GM23338 (cell line): ENCODE data around the gene SLC7A6. TPM values are rescaled to one million over a fixed set of nuclear protein-coding genes. Genes with fewer than 3 reads are reported as not detected.

Experiments
- ATAC-seq: fragments of 200-7000 bp; cut with Tn5 transposase; 3 replicates; pipeline ENCODE4 v1.9.1; 2020
- DNase-seq: peaks from one replicate; pipeline ENCODE4 v3.0.0-alpha.2; 2015; ENCODE audit warnings: low spot score
- H2AFZ ChIP-seq: fragments of 200-600 bp; sonication (generic); 2 replicates; pipeline ENCODE4 v1.8.0; 2016; ENCODE audit warnings: antibody characterized with exemption, mild to moderate bottlenecking, moderate library complexity
- H3F3A ChIP-seq: fragments of 200-600 bp; sonication (generic); replicated peaks from 2 replicates; pipeline ENCODE4 v1.8.0; 2017; ENCODE audit warnings: antibody characterized with exemption, mixed run types, low read depth
- H3K27ac ChIP-seq: fragments of 200-600 bp; sonication (generic); 2 replicates; pipeline ENCODE4 v1.6.1; 2016; ENCODE audit warnings: low read depth
- H3K27me3 ChIP-seq: fragments of 200-600 bp; sonication (generic); 2 replicates; pipeline ENCODE4 v1.8.0; 2016; ENCODE audit warnings: mild to moderate bottlenecking, mixed run types, moderate library complexity; ENCODE audit not compliant: insufficient read depth
- H3K36me3 ChIP-seq: fragments of 200-600 bp; sonication (generic); 2 replicates; pipeline ENCODE4 v1.8.0; 2016; ENCODE audit warnings: mild to moderate bottlenecking; ENCODE audit not compliant: insufficient read depth
- H3K4me1 ChIP-seq: fragments of 200-600 bp; sonication (generic); 2 replicates; pipeline ENCODE4 v1.8.0; 2016; ENCODE audit warnings: mild to moderate bottlenecking, moderate library complexity; ENCODE audit not compliant: insufficient read depth
- H3K4me2 ChIP-seq: fragments of 200-600 bp; sonication (generic); 2 replicates; pipeline ENCODE4 v1.7.1; 2017; ENCODE audit warnings: mixed run types
- H3K4me3 ChIP-seq: fragments of 200-600 bp; sonication (generic); 2 replicates; pipeline ENCODE4 v1.6.1; 2016; ENCODE audit warnings: mixed run types
- H3K79me2 ChIP-seq: fragments of 200-600 bp; sonication (generic); replicated peaks from 2 replicates; pipeline ENCODE4 v1.8.0; 2017; ENCODE audit warnings: mild to moderate bottlenecking; ENCODE audit not compliant: insufficient read depth
- H3K9me2 ChIP-seq: fragments of 200-600 bp; sonication (generic); 2 replicates; pipeline ENCODE4 v1.8.0; 2017; ENCODE audit not compliant: insufficient read depth
- H4K20me1 ChIP-seq: fragments of 200-600 bp; sonication (generic); replicated peaks from 2 replicates; pipeline ENCODE4 v1.8.0; 2017; ENCODE audit warnings: mild to moderate bottlenecking; ENCODE audit not compliant: insufficient read depth
- H3K27ac Mint-ChIP-seq: 2 replicates; pipeline ENCODE4 v1.8.0; 2020; ENCODE audit warnings: inconsistent platforms, mild to moderate bottlenecking, moderate library complexity, mixed read lengths
- H3K27me3 Mint-ChIP-seq: 3 replicates; pipeline ENCODE4 v1.8.0; 2022; ENCODE audit warnings: low read depth, mild to moderate bottlenecking, moderate library complexity, mixed read lengths, inconsistent platforms; ENCODE audit not compliant: insufficient read depth, poor library complexity
- H3K36me3 Mint-ChIP-seq: 3 replicates; pipeline ENCODE4 v1.8.0; 2021; ENCODE audit warnings: low read depth, mild to moderate bottlenecking, inconsistent platforms, moderate library complexity, mixed read lengths
- H3K4me1 Mint-ChIP-seq: 3 replicates; pipeline ENCODE4 v1.8.0; 2020; ENCODE audit warnings: mild to moderate bottlenecking, inconsistent platforms, mixed read lengths
- H3K4me3 Mint-ChIP-seq: 3 replicates; pipeline ENCODE4 v1.8.0; 2021; ENCODE audit warnings: moderate library complexity, mild to moderate bottlenecking, inconsistent platforms, mixed read lengths
- H3K9me3 Mint-ChIP-seq: 3 replicates; pipeline ENCODE4 v1.8.0; 2020; ENCODE audit warnings: moderate library complexity, mild to moderate bottlenecking, inconsistent platforms, mixed read lengths
- CREB1 ChIP-seq: fragments of 250-450 bp; sonication (Bioruptor Pico); IDR thresholded peaks from 2 replicates; pipeline ENCODE4 v1.5.0; 2020; ENCODE audit warnings: low read depth, mild to moderate bottlenecking, moderate library complexity
- CTCF ChIP-seq, 2 experiments: fragments of 200-600 bp in 1 of 2; sonication (generic) in 1 of 2; conservative IDR thresholded peaks; 2 replicates each; pipeline versions ENCODE4 v1.5.1 to v1.6.1; 2016 to 2017; ENCODE audit warnings: antibody characterized with exemption in 2 of 2, low read depth in 2 of 2, mild to moderate bottlenecking in 2 of 2, moderate library complexity in 1 of 2
- ETS1 ChIP-seq: IDR thresholded peaks from 2 replicates; pipeline ENCODE4 v1.6.1; 2016; ENCODE audit warnings: antibody characterized with exemption
- EZH2 ChIP-seq: fragments of 200-600 bp; sonication (generic); IDR thresholded peaks from one replicate; pipeline ENCODE4 v1.8.0; 2017; ENCODE audit warnings: antibody characterized with exemption, mild to moderate bottlenecking, low read depth; ENCODE audit not compliant: unreplicated experiment
- EZH2phosphoT487 ChIP-seq: fragments of 200-600 bp; sonication (generic); IDR thresholded peaks from one replicate; pipeline ENCODE4 v1.8.1; 2018; ENCODE audit warnings: antibody characterized with exemption; ENCODE audit not compliant: unreplicated experiment
- JUNB ChIP-seq: IDR thresholded peaks from one replicate; pipeline ENCODE4 v1.6.1; 2016; ENCODE audit warnings: antibody characterized with exemption; ENCODE audit not compliant: unreplicated experiment
- NANOG ChIP-seq: IDR thresholded peaks from 2 replicates; pipeline ENCODE4 v1.6.1; 2016; ENCODE audit warnings: antibody characterized with exemption, borderline replicate concordance
- POLR2AphosphoS5 ChIP-seq: IDR thresholded peaks from 2 replicates; pipeline ENCODE4 v1.6.1; 2016; ENCODE audit warnings: antibody characterized with exemption, low read depth
- REST ChIP-seq: IDR thresholded peaks from one replicate; pipeline ENCODE4 v1.6.1; 2018; ENCODE audit warnings: antibody characterized with exemption; ENCODE audit not compliant: unreplicated experiment
- STAT1 ChIP-seq: IDR thresholded peaks from one replicate; pipeline ENCODE4 v1.6.1; 2016; ENCODE audit warnings: antibody characterized with exemption; ENCODE audit not compliant: unreplicated experiment
- ZNF114 ChIP-seq: fragments of 250-450 bp; sonication (Bioruptor Pico); IDR thresholded peaks from 2 replicates; pipeline ENCODE4 v1.5.0; 2020; ENCODE audit warnings: mild to moderate bottlenecking, moderate library complexity
- ZNF331 ChIP-seq: fragments of 250-450 bp; sonication (Bioruptor Pico); IDR thresholded peaks from 2 replicates; pipeline ENCODE4 v1.5.0; 2020; ENCODE audit warnings: low read depth, mild to moderate bottlenecking, moderate library complexity
- ZNF462 ChIP-seq: fragments of 250-450 bp; sonication (Bioruptor Pico); IDR thresholded peaks from 2 replicates; pipeline ENCODE4 v1.5.0; 2020; ENCODE audit warnings: mild to moderate bottlenecking, moderate library complexity
- polyA plus RNA-seq: library from polyadenylated mRNA; unstranded; fragments of >200 nt; fragmentation: Nextera tagmentation; extraction: Ambion mirVana; gene quantifications from 2 replicates; pipeline ENCODE4 v1.2.1, GENCODE V29; 2016
- total RNA-seq: library from RNA; depleted of rRNA; stranded (reverse); fragments of >200 nt; shearing (Covaris generic); gene quantifications from 2 replicates; pipeline ENCODE4 v1.2.3, GENCODE V29; 2014

SLC7A6 gene
- total and polyA plus RNA-seq, 2 experiments from 2014 or later = 16.6 to 30.9 TPM

GRCh38 chr16:68215302-68215701 lies 49.0 kb upstream of the SLC7A6 start:
- H3K36me3 Mint-ChIP-seq = no peaks in the 10 kb centered on the region
- Histone ChIP-seq H3K27ac (no peak overlapping the region; the same call in 1 of the 2 replicates), H4K20me1 (no peaks in the 10 kb centered on the region), H3K4me2 (no peak overlapping the region), H3K27me3 (no peaks in the 10 kb centered on the region), H3F3A (no peaks in the 10 kb centered on the region), H3K4me3 (no peak overlapping the region), H3K4me1 (no peaks in the 10 kb centered on the region), H3K9me2 (no peaks in the 10 kb centered on the region), H3K79me2 (peaks cover 5% of the 10 kb centered on the region; the same call in 1 of the 2 replicates), H2AFZ (no peak overlapping the region), H3K36me3 (no peaks in the 10 kb centered on the region)
- H3K4me3 Mint-ChIP-seq = no peak overlapping the region
- no peak overlapping the region for H3K27ac Mint-ChIP-seq
- no peaks in the 10 kb centered on the region for H3K9me3 Mint-ChIP-seq
- H3K4me1 Mint-ChIP-seq = peaks cover 6% of the 10 kb centered on the region; the same call in 2 of the 3 replicates
- DNase-seq (no peak), ATAC-seq (no peak)
- no peak for TF ChIP-seq ZNF114 (CRISPR knock-in tag)
- no peak for TF ChIP-seq JUNB
- no peak for TF ChIP-seq ETS1
- no peak for TF ChIP-seq ZNF331 (CRISPR knock-in tag)
- TF ChIP-seq STAT1 = no peak
- no peak for TF ChIP-seq NANOG
- TF ChIP-seq POLR2AphosphoS5 = no peak
- TF ChIP-seq REST = no peak
- no peak for TF ChIP-seq EZH2phosphoT487
- TF ChIP-seq CTCF (conservative IDR thresholded peaks at IDR 0.05; ENCODE audit: low read depth in 2 of 2) = no peak
- TF ChIP-seq EZH2 = no peak
- TF ChIP-seq ZNF462 (CRISPR knock-in tag) = no peak
- no peak for TF ChIP-seq CREB1 (CRISPR knock-in tag)
- H3K27me3 Mint-ChIP-seq = no peaks in the 10 kb centered on the region
